ENCODE data around the gene MTFR1L.
"Not testable (repeated sequence)": the region's sequence is repeated elsewhere in the genome, so short reads cannot be mapped to it uniquely, and the experiment has no call there.

Gene MTFR1L

DNA sequence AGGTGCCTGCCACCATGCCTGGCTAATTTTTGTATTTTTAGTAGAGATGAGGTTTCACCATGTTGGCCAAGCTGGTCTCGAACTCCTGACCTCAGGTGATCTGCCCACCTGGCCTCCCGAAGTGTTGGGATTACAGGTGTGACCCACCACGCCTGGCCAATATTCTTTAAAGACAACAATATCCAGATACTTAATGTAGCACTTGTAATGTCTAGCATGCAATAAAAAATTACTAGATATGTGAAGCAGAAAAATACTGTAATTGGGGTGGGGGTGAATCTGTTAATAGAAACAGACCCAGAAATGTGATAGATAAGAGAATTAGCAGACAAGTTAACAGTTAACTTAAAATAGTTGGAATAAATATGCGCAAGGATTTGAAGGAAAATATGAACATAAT is 20.1 kb downstream of the MTFR1L start:
- not testable (repeated sequence) for DNase-seq (ENCODE audit: low spot score); H3K27ac Mint-ChIP-seq; H3K9me3 Mint-ChIP-seq; H3K4me1 Mint-ChIP-seq (ENCODE audit: low read depth); H3K4me3 Mint-ChIP-seq; H3K27me3 Mint-ChIP-seq (ENCODE audit: low read depth)
- H3K36me3 Mint-ChIP-seq (ENCODE audit: low read depth): peaks cover 14% of the 10 kb centered on the region

DNA sequence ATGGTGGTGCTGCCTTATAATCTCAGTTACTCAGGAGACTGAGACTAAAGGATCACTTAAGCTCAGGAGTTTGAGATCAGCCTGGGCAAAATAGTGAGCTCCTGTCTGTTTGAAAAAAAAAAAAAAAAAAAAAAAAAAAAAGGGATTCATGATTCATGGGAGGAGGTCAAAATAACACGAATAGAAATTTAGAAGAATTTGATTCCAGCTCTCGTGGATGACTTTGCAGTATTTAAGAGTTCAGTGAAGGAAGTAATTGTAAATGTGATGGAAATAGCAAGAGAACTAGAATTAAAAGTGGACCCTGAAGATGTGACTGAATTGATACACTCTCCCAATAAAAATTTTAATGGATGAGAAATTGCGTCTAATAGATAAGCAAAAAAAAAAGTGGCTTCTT is 23.7 kb downstream of the MTFR1L start:
- no peaks in the 10 kb centered on the region for H3K27me3 Mint-ChIP-seq (ENCODE audit: low read depth)
- no peak overlapping the region for H3K27ac Mint-ChIP-seq
- H3K36me3 Mint-ChIP-seq (ENCODE audit: low read depth): peaks cover 6% of the 10 kb centered on the region
- no peak for DNase-seq (ENCODE audit: low spot score)
- H3K9me3 Mint-ChIP-seq: no peaks in the 10 kb centered on the region
- H3K4me3 Mint-ChIP-seq: no peak overlapping the region
- H3K4me1 Mint-ChIP-seq (ENCODE audit: low read depth): no peaks in the 10 kb centered on the region

DNA sequence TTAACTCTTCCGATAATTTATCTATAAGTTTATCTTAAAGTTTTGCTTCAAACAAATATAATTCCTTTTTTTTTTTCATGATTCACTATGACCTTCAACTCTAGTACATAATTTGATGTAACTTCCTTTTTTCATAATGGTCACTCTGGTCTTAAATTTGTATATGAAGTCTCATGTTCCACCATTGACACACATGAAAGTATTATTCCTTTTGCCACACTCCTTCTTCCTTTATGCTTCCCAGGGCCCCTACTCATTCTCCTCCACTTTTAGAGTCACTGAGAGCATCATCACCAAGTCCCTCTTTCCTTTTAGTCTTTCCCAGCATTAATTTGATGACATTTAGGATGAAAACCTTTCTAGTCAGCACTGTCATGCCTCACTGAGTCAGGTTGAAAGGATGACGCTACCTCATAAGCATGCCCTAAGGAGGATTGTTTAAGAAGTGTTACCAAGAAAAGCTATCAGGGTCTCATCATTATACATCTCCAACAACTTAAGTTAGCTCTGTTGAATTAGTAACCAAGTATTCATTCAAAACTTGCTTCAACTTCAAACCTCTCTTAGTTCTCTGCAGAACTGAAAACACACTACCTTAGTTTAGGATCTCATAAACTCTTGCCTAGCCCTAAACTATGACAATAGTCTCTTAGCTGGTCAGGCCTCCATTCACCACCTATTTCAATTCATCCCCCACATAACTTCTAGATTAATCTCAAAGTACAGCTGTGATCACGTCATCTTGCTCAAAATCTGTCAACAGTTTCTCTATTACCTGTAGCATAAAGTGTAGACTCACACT is 25.0 kb downstream of the MTFR1L start:
- H3K4me3 Mint-ChIP-seq: no peak overlapping the region
- peaks cover 3% of the 10 kb centered on the region for H3K4me1 Mint-ChIP-seq (ENCODE audit: low read depth)
- peaks cover 6% of the 10 kb centered on the region for H3K36me3 Mint-ChIP-seq (ENCODE audit: low read depth)
- H3K9me3 Mint-ChIP-seq: no peaks in the 10 kb centered on the region
- no peak overlapping the region for H3K27ac Mint-ChIP-seq
- no peaks in the 10 kb centered on the region for H3K27me3 Mint-ChIP-seq (ENCODE audit: low read depth)
- no peak for DNase-seq (ENCODE audit: low spot score)

DNA sequence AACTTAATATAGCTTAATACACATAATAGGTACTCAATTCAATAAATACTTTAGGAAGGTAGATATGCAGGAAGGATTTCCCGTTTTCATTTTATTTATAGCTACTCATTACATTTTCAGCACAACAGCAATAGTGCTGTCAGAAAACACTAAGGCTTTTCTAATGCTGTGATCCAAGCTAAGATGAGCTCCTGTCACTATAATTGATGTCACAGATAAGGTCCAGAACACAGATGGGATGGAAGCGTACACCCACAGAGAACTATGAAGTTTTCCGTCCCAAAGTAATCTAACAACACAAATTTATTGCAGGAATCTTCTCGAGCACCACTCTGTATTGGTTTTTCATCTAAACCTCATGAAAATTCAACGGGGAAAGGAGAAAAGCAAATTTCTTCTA is 25.9 kb downstream of the MTFR1L start:
- Mint-ChIP-seq H3K27me3 (ENCODE audit: low read depth) (no peaks in the 10 kb centered on the region), H3K36me3 (ENCODE audit: low read depth) (peaks cover under 1% of the 10 kb centered on the region)

DNA sequence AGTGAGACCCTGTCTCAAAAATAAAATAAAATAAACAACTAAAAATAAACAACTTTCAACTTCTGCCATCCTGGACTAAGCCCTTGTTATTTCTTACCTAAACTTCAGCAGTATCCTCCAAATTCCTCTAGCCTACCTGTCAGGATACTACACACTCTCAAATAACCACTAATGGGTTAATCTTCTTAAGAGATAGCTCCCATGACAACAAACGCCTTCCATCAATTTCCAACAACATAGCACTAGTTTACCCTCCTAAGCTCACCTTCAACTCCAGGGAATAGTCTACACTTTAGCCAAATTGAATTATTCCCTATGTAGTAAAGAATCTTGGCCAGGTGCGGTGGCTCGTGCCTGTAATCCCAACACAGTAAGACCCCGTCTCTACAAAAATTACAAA is 28.2 kb downstream of the MTFR1L start:
- H3K36me3 Mint-ChIP-seq (ENCODE audit: low read depth): peaks cover 1% of the 10 kb centered on the region
- no peak for DNase-seq (ENCODE audit: low spot score)
- no peaks in the 10 kb centered on the region for H3K9me3 Mint-ChIP-seq
- no peak overlapping the region for H3K4me3 Mint-ChIP-seq
- H3K4me1 Mint-ChIP-seq (ENCODE audit: low read depth): peaks cover 5% of the 10 kb centered on the region
- H3K27me3 Mint-ChIP-seq (ENCODE audit: low read depth): no peaks in the 10 kb centered on the region
- peak overlapping the region; percentile 2 for H3K27ac Mint-ChIP-seq

More for the DNA sequence above, 25.9 kb downstream of the MTFR1L start:
- no peak for DNase-seq (ENCODE audit: low spot score)
- Mint-ChIP-seq H3K4me1 (ENCODE audit: low read depth) (peaks cover 5% of the 10 kb centered on the region), H3K9me3 (no peaks in the 10 kb centered on the region), H3K27ac (no peak overlapping the region), H3K4me3 (no peak overlapping the region)

DNA sequence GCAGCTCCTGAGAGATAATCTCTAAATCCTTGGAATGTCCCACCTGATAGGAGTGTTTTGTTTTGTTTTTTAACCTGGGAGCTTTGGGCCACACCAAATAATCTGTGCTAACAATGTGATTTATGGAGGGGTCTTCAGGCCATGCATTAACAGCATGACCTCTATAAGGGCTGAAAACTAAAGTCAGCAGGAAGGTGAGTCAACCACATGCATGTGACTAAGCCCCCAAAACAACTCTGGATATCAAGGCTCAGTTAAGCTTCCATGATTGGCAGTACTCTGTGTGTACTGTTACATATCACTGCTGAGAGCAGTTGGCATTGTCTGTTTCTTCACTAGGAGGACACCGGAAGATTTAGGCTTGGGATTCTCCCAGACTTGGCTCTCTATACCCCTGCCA is 28.8 kb downstream of the MTFR1L start:
- Mint-ChIP-seq H3K4me3 (no peak overlapping the region), H3K9me3 (no peaks in the 10 kb centered on the region), H3K36me3 (ENCODE audit: low read depth) (peaks cover 1% of the 10 kb centered on the region), H3K27me3 (ENCODE audit: low read depth) (no peaks in the 10 kb centered on the region), H3K27ac (no peak overlapping the region), H3K4me1 (ENCODE audit: low read depth) (peaks cover 5% of the 10 kb centered on the region)
- DNase-seq (ENCODE audit: low spot score): no peak

DNA sequence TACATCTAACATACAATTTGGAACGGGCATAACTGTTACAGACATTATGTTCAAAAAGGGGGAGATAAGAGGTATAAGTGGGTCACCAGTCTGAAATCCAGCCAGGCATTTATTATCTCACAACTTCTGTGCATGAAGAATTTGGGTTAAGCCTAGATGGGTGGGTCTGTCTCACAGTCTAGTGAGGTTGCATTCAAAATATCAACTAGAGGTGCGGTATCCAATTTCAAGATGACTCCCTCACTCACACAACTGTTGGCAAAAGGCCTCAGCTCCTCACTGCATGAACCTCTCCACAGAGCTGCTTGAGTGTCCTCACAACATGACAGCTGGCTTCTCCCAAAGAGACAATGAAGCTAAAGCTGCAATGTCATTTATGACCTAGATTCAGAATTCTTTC is 34.8 kb downstream of the MTFR1L start:
- Mint-ChIP-seq H3K27ac (no peak overlapping the region), H3K36me3 (ENCODE audit: low read depth) (peaks cover 1% of the 10 kb centered on the region), H3K4me3 (no peak overlapping the region), H3K27me3 (ENCODE audit: low read depth) (no peaks in the 10 kb centered on the region), H3K9me3 (no peaks in the 10 kb centered on the region), H3K4me1 (ENCODE audit: low read depth) (peaks cover 17% of the 10 kb centered on the region)
- no peak for DNase-seq (ENCODE audit: low spot score)

DNA sequence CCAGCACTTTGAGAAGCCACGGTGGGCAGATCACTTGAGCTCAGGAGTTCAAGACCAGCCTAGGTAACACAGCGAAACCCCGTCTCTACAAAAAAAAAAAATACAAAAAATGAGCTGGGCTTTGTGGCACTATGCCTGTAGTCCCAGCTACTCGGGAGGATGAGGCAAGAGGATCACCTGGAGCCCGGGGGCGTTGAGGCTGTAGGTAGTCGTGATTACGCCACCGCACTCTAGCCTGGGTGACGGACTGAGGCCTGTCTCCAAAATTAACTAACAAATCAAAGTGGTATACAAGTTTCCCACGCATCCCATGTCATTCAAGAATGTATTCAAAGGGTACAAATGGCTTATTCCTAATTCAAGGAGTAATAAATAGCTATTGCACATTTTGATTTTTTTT is 37.1 kb downstream of the MTFR1L start:
- H3K27ac Mint-ChIP-seq: no peak overlapping the region
- no peaks in the 10 kb centered on the region for H3K9me3 Mint-ChIP-seq
- H3K27me3 Mint-ChIP-seq (ENCODE audit: low read depth): no peaks in the 10 kb centered on the region
- DNase-seq (ENCODE audit: low spot score): no peak
- H3K4me3 Mint-ChIP-seq: no peak overlapping the region
- H3K4me1 Mint-ChIP-seq (ENCODE audit: low read depth): peaks cover 24% of the 10 kb centered on the region
- no peaks in the 10 kb centered on the region for H3K36me3 Mint-ChIP-seq (ENCODE audit: low read depth)

DNA sequence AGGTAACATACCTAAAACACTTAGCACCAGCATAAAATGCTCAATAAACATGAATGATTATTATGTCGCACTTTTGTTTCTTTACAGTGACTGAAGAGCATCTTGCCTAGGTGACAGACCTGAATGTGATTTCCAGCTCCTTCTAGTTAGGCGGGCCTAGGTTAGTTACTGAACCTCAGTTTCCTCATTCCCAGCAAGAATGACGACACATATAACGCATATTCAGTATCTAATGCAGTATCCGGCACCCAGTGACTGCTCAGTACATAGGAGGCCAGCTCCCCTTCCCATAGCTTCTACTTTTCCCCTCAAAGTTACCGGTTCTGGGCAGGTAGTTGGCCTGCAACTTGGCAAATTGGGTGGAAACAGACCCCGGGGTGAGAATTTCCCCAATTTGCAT is 38.7 kb downstream of the MTFR1L start:
- Mint-ChIP-seq H3K36me3 (ENCODE audit: low read depth) (no peaks in the 10 kb centered on the region), H3K4me1 (ENCODE audit: low read depth) (peaks cover 24% of the 10 kb centered on the region), H3K27me3 (ENCODE audit: low read depth) (no peaks in the 10 kb centered on the region), H3K9me3 (no peaks in the 10 kb centered on the region), H3K4me3 (peak overlapping the region; percentile 95), H3K27ac (peak overlapping the region; percentile 88)
- no peak for DNase-seq (ENCODE audit: low spot score)

DNA sequence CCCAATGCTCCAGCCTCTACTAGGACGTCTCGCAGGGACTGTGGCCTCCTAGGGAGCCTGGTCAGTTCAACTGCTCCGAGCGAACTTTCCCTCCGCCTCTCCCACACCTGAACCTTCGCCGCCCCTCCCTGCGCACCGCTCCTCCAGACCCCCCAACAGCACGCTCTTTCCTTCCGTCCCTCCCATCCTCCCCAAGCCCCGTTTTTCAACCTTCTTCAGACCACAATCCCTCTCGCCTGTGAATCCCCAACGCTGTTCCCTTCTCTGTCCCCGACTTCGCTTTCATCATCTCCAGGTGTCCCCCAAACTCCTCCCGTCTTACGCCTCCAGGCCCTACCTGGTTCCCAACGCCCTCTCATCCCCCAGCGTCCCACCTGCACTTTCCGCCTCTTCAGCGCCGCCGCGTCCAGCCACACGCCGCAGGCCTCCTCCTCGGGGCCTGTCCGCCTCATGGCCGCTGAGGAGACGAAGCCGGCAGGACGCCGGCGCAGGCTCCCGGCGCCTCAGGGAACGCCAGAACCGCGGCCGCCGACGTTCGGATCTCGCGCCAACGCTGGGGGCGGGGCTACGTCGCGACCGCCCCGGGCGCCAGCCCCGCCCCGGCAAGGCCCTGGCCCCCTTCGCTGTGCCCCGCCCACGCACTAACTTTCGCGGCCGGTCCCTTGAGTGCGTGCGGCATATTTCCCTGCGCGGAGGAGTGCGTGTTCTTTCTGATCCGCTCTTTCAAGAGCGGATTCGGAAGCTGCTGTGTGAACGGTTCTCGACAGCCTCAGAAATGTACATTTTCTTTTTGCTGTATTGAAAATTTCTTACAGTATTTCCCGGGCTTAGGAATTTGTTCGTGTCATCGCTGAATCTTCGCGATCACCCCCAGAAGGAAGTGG is 39.4 kb downstream of the MTFR1L start, which contains the start of gene AUNIP:
Gene AUNIP, minus strand, starts transcription at position 552 of the 884 bp plus-strand sequence. Its CDS starts 100 bp downstream, at position 452.
- no peaks in the 10 kb centered on the region for H3K9me3 Mint-ChIP-seq
- peak within 1 kb of the TSS; percentile 92 for H3K27ac Mint-ChIP-seq
- H3K27me3 Mint-ChIP-seq (ENCODE audit: low read depth): no peaks in the 10 kb centered on the region
- peak within 1 kb of the TSS; percentile 95 for H3K4me3 Mint-ChIP-seq
- peaks cover 24% of the 10 kb centered on the region for H3K4me1 Mint-ChIP-seq (ENCODE audit: low read depth)
- H3K36me3 Mint-ChIP-seq (ENCODE audit: low read depth): no peaks in the 10 kb centered on the region
- DNase-seq (ENCODE audit: low spot score): peak; percentile 92

DNA sequence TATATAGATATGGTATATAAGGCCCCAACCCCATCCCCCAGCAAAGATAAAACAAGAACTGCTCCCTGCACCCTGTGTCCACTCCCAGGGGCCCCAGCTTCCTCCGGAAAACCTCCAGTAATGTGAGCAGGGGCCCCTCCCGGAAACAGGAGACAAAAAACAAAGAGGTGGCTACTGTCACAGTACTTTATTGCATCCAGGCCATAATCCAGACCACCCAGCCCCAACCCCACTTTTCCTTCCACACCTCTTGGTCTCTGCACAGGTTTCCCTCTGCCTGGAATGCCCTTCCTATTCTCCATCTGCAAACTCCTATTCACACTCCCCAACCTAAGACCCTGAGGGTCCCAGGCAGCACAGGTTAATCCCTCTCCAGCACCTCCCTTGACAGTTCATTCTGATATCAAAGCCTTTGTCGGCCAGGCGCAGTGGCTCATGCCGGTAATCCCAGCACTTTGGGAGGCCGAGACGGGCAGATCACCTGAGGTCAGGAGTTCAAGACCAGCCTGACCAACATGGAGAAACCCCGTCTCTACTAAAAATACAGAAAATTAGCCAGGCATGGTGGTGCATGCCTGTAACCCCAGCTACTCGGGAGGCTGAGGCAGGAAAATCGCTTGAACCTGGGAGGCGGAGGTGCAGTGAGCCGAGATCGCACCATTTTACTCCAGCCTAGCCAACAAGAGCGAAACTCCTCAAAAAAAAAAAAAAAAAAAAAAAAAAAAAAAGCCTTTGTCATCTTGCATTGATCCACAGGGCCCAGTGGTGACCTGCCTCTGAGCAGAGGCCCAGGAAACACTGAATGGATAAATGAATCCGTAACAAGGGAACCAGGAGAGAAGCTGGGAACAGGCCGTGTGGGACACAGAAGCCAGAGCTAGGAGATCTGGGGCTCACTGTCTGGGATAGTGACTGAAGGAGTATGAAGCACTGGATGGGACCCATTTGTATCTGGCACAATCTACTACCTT is 41.8 kb downstream of the MTFR1L start:
- no peak overlapping the region for H3K27ac Mint-ChIP-seq
- H3K4me3 Mint-ChIP-seq: peak overlapping the region; percentile 47

DNA sequence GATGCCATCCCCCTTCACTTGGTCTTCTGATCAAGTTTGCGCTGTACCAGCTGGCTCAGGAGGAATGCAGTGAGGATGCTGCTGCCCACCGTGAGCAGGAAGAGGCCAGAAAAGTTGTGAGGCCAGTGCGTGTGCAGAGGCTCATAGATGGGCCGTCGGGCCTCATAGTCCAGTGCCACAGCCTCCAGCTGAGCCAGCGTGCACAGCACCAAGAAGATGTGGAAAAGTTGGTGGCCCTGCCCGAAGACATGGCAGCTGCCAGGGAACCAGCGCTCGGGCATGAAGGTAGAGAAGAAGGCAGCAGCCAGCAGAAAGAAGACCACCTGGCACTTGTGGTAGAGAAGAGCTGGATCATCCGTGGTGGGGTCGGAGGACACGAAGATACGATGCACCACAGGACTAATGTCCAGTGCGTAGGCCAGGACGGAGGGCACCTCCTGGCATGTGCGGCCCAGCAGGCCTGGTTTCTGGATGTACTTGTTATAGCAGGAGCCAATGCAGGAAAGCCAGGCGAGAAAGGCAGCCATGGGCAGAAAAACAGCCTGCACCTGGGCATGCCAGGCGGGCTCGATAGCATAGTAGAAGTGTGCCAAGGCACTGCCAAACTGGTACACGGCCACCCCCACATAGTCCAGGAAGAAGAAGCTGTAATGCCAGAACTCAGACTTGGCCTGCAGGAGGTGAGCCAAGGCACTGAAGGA is 43.2 kb downstream of the MTFR1L start:
- Mint-ChIP-seq H3K36me3 (ENCODE audit: low read depth) (no peaks in the 10 kb centered on the region), H3K9me3 (no peaks in the 10 kb centered on the region), H3K27me3 (ENCODE audit: low read depth) (no peaks in the 10 kb centered on the region), H3K27ac (no peak overlapping the region), H3K4me3 (no peak overlapping the region), H3K4me1 (ENCODE audit: low read depth) (peaks cover 21% of the 10 kb centered on the region)
- no peak for DNase-seq (ENCODE audit: low spot score)

More for the DNA sequence above, 41.8 kb downstream of the MTFR1L start:
- Mint-ChIP-seq H3K27me3 (ENCODE audit: low read depth) (no peaks in the 10 kb centered on the region), H3K4me1 (ENCODE audit: low read depth) (peaks cover 22% of the 10 kb centered on the region), H3K36me3 (ENCODE audit: low read depth) (no peaks in the 10 kb centered on the region), H3K9me3 (no peaks in the 10 kb centered on the region)
- DNase-seq (ENCODE audit: low spot score): no peak
